Measurements from ENCODE around the gene SORCS1.

- TF ChIP-seq SUZ12 (IDR thresholded peaks at IDR 0.05) (no peak), ELF4 (IDR thresholded peaks at IDR 0.05) (no peak), L3MBTL2 (conservative IDR thresholded peaks at IDR 0.05) (no peak), FOXM1 (IDR thresholded peaks at IDR 0.05; ENCODE audit: borderline replicate concordance) (no peak), FOXK2 (IDR thresholded peaks at IDR 0.05) (no peak), NFRKB (IDR thresholded peaks at IDR 0.05) (no peak), ARNT (IDR thresholded peaks at IDR 0.05) (no peak), FOXA1 (IDR thresholded peaks at IDR 0.05) (no peak)
These were observed 209.4 kb downstream of the SORCS1 start for GRCh38 chr10:106955133-106955532.

Measured in HEK293T (cell line).